Neural progenitor cell (in vitro differentiated cells): ENCODE data around the gene STAMBP. TPM values are rescaled to one million over a fixed set of nuclear protein-coding genes. Genes with fewer than 3 reads are reported as not detected.

Source experiments
- DNase-seq: peaks from one replicate; pipeline ENCODE4 v3.0.0-alpha.2; 2016; ENCODE audit warnings: low spot score
- H2AFZ ChIP-seq: fragments of 200-600 bp; sonication (generic); replicated peaks from 2 replicates; pipeline ENCODE4 v1.6.1; 2016; ENCODE audit warnings: antibody characterized with exemption
- H3F3A ChIP-seq: fragments of 200-600 bp; sonication (generic); 2 replicates; pipeline ENCODE4 v1.6.1; 2016; ENCODE audit warnings: antibody characterized with exemption, low read depth
- H3K27ac ChIP-seq: fragments of 200-600 bp; sonication (generic); 2 replicates; pipeline ENCODE4 v1.5.1; 2016; ENCODE audit warnings: mild to moderate bottlenecking
- H3K27me3 ChIP-seq: fragments of 200-600 bp; sonication (generic); 2 replicates; pipeline ENCODE4 v1.6.1; 2016; ENCODE audit warnings: mild to moderate bottlenecking, moderate library complexity
- H3K36me3 ChIP-seq: fragments of 200-600 bp; sonication (generic); 2 replicates; pipeline ENCODE4 v1.5.1; 2016
- H3K4me1 ChIP-seq: fragments of 200-600 bp; sonication (generic); 2 replicates; pipeline ENCODE4 v1.6.1; 2016; ENCODE audit warnings: mixed run types
- H3K4me2 ChIP-seq: fragments of 200-600 bp; sonication (generic); 2 replicates; pipeline ENCODE4 v1.6.1; 2016
- H3K4me3 ChIP-seq: fragments of 200-600 bp; sonication (generic); 2 replicates; pipeline ENCODE4 v1.5.1; 2016
- H3K79me2 ChIP-seq: fragments of 200-600 bp; sonication (generic); 2 replicates; pipeline ENCODE4 v1.6.1; 2016; ENCODE audit warnings: low read depth
- H3K9ac ChIP-seq: fragments of 200-600 bp; sonication (generic); 2 replicates; pipeline ENCODE4 v1.6.1; 2016
- H3K9me3 ChIP-seq: fragments of 200-600 bp; sonication (generic); 2 replicates; pipeline ENCODE4 v1.5.1; 2016; ENCODE audit warnings: low read depth
- H4K20me1 ChIP-seq: fragments of 200-600 bp; sonication (generic); 2 replicates; pipeline ENCODE4 v1.6.1; 2016; ENCODE audit warnings: low read depth
- H3K27ac Mint-ChIP-seq: 3 replicates; pipeline ENCODE4 v1.8.0; 2021; ENCODE audit warnings: mixed read lengths
- H3K27me3 Mint-ChIP-seq: 2 replicates; pipeline ENCODE4 v1.8.0; 2022; ENCODE audit warnings: low read depth, mild to moderate bottlenecking, inconsistent platforms, moderate library complexity, mixed read lengths; ENCODE audit not compliant: insufficient read depth
- H3K36me3 Mint-ChIP-seq: 3 replicates; pipeline ENCODE4 v1.8.0; 2021; ENCODE audit warnings: mixed read lengths
- H3K4me1 Mint-ChIP-seq: 3 replicates; pipeline ENCODE4 v1.8.0; 2021; ENCODE audit warnings: mixed read lengths
- H3K4me3 Mint-ChIP-seq: 3 replicates; pipeline ENCODE4 v1.8.0; 2021; ENCODE audit warnings: mild to moderate bottlenecking, moderate library complexity, mixed read lengths
- H3K9me3 Mint-ChIP-seq: 3 replicates; pipeline ENCODE4 v1.8.0; 2020; ENCODE audit warnings: mixed read lengths
- CTCF ChIP-seq: fragments of 200-600 bp; sonication (generic); IDR thresholded peaks from 2 replicates; pipeline ENCODE4 v1.5.1; 2017; ENCODE audit warnings: antibody characterized with exemption, mild to moderate bottlenecking
- EZH2 ChIP-seq: fragments of 200-600 bp; sonication (generic); IDR thresholded peaks from 2 replicates; pipeline ENCODE4 v1.6.1; 2017; ENCODE audit warnings: antibody characterized with exemption, mild to moderate bottlenecking, moderate library complexity
- EZH2phosphoT487 ChIP-seq: fragments of 200-600 bp; sonication (generic); IDR thresholded peaks from 2 replicates; pipeline ENCODE4 v1.6.1; 2017; ENCODE audit warnings: antibody characterized with exemption
- total RNA-seq: library from RNA; depleted of rRNA; stranded (reverse); fragments of >200 nt; gene quantifications from 2 replicates; pipeline ENCODE4 v1.2.3, GENCODE V29; 2015; ENCODE audit warnings: low replicate concordance

The STAMBP gene
- total RNA-seq, 1 donor from 2014 or later = 77.3 TPM

DNA sequence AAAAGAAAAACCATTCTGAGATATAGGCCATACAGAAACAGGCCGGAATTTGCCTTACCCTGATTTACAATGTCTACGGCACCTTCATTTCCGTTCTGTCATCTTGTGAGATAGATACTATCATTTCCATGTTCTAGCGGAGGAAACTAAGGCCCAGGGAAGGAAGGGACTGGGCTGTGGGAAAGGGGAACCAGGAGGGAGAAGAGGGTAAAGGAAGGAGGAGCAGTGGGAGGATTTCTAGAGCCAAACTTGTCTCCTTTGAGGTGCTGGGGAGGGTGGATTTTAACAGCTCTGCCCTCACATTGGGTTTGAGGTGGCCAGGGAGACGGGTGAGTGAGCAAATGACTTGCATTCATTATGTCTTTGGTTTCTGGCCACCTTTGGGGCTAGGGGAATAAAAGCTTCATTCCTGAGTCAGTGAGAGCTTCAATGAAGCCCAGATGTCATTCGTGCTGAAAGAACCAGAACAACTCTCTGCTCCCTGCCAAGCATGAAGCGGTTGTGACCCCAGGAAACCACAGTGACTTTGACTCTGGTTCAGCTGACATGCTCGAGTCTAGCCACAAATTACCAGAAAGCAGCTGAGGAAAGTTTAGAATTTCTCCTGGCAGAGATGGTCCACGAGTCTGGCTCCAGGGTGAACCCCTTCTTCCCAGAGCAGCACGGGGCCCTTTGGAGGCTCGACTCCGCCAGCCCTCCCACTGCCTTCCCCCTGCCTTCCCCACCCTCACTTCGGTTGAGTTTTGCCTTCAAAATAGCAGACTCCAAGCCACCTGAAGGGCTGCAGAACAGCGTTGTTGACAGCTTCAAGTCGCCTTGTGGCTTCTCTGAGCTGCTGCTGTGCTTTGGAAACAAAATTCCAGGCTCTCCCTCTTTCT lies 67.8 kb downstream of the STAMBP start:
- no peak for DNase-seq
- H3K4me3 Mint-ChIP-seq = no peak overlapping the region

DNA sequence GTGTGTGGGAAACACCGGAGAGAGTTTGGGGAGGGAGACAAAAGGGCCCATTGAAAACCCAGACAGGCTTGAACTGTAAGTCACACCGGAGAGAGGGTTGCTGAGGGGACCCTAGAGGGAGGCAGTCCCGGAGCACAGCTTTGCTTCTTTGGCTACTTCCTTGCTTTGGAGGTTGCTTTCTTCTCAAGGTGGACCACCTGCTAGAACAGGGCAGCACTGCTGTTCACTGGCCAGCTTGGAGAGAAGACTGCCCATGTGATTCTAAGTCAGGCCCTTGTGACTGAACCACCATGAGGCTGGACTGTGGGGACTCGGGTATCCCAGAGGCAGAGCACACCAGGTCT lies 68.5 kb downstream of the STAMBP start:
- Histone ChIP-seq H3K36me3 (no peaks in the 10 kb centered on the region), H3K4me1 (peaks cover 12% of the 10 kb centered on the region), H3F3A (no peaks in the 10 kb centered on the region), H3K4me3 (no peak overlapping the region), H4K20me1 (no peaks in the 10 kb centered on the region), H3K9me3 (no peaks in the 10 kb centered on the region), H2AFZ (peak overlapping the region; percentile 95), H3K27me3 (no peaks in the 10 kb centered on the region), H3K79me2 (no peaks in the 10 kb centered on the region), H3K9ac (no peak overlapping the region), H3K4me2 (peak overlapping the region; percentile 42), H3K27ac (no peak overlapping the region)
- H3K9me3 Mint-ChIP-seq = no peaks in the 10 kb centered on the region
- peaks cover 3% of the 10 kb centered on the region for H3K27me3 Mint-ChIP-seq
- H3K36me3 Mint-ChIP-seq = no peaks in the 10 kb centered on the region
- peak; percentile 34 for DNase-seq
- H3K4me3 Mint-ChIP-seq = no peak overlapping the region
- TF ChIP-seq EZH2 (no peak), CTCF (no peak), EZH2phosphoT487 (no peak)
- peaks cover 4% of the 10 kb centered on the region for H3K4me1 Mint-ChIP-seq
- H3K27ac Mint-ChIP-seq = no peak overlapping the region

More for the DNA sequence above, 67.8 kb downstream of the STAMBP start:
- peak overlapping the region; percentile 95 for H2AFZ ChIP-seq
- Mint-ChIP-seq H3K4me1 (peaks cover 4% of the 10 kb centered on the region), H3K27me3 (peaks cover 3% of the 10 kb centered on the region), H3K36me3 (no peaks in the 10 kb centered on the region), H3K9me3 (no peaks in the 10 kb centered on the region), H3K27ac (no peak overlapping the region)
- H3K9me3 ChIP-seq = no peaks in the 10 kb centered on the region
- H3K36me3 ChIP-seq = no peaks in the 10 kb centered on the region
- H3K9ac ChIP-seq = no peak overlapping the region
- peaks cover 12% of the 10 kb centered on the region for H3K4me1 ChIP-seq
- H4K20me1 ChIP-seq = no peaks in the 10 kb centered on the region
- peak overlapping the region; percentile 42 for H3K4me2 ChIP-seq
- H3K4me3 ChIP-seq = no peak overlapping the region
- H3F3A ChIP-seq = no peaks in the 10 kb centered on the region
- H3K27me3 ChIP-seq = no peaks in the 10 kb centered on the region
- no peak for TF ChIP-seq EZH2phosphoT487
- TF ChIP-seq CTCF = no peak
- no peak for TF ChIP-seq EZH2
- no peaks in the 10 kb centered on the region for H3K79me2 ChIP-seq
- H3K27ac ChIP-seq = no peak overlapping the region

GRCh38 chr2:73897934-73898333 lies 69.2 kb downstream of the STAMBP start:
- H3K27ac ChIP-seq = no peak overlapping the region
- H3K9ac ChIP-seq = no peak overlapping the region
- no peak overlapping the region for H3K4me3 ChIP-seq
- Mint-ChIP-seq H3K27ac (no peak overlapping the region), H3K4me3 (no peak overlapping the region), H3K27me3 (peaks cover 3% of the 10 kb centered on the region), H3K4me1 (peaks cover 4% of the 10 kb centered on the region), H3K9me3 (no peaks in the 10 kb centered on the region), H3K36me3 (no peaks in the 10 kb centered on the region)
- no peak for DNase-seq
- H3F3A ChIP-seq = no peaks in the 10 kb centered on the region
- no peaks in the 10 kb centered on the region for H3K36me3 ChIP-seq
- H2AFZ ChIP-seq = no peak overlapping the region
- H3K4me2 ChIP-seq = no peak overlapping the region
- no peak for TF ChIP-seq EZH2
- no peak for TF ChIP-seq CTCF
- no peak for TF ChIP-seq EZH2phosphoT487
- no peaks in the 10 kb centered on the region for H4K20me1 ChIP-seq
- H3K79me2 ChIP-seq = no peaks in the 10 kb centered on the region
- H3K9me3 ChIP-seq = no peaks in the 10 kb centered on the region
- peaks cover 12% of the 10 kb centered on the region for H3K4me1 ChIP-seq
- H3K27me3 ChIP-seq = no peaks in the 10 kb centered on the region
